ENCODE results near the gene ITIH1. TPM values are rescaled to one million over a fixed set of nuclear protein-coding genes. Genes with fewer than 3 reads are reported as not detected.
A peak's percentile ranks its signal among the peaks of the same experiment; 100 is the strongest.

ITIH1 gene
- total RNA-seq, 2 experiments from 2014 or later = not detected

GRCh38 chr3:52829906-52830463 is 52.6 kb downstream of the ITIH1 start:
- Mint-ChIP-seq H3K36me3 (no peaks in the 10 kb centered on the region), H3K27me3 (no peaks in the 10 kb centered on the region), H3K27ac (no peak overlapping the region), H3K9me3 (no peaks in the 10 kb centered on the region), H3K4me1 (ENCODE audit: low read depth) (no peaks in the 10 kb centered on the region), H3K4me3 (no peak overlapping the region)
- POLR2A ChIA-PET = no interaction called here
- no peak for DNase-seq
- intact Hi-C loops (cut with micrococcal nuclease) = no loop called here
- CTCF ChIA-PET = no interaction called here

DNA sequence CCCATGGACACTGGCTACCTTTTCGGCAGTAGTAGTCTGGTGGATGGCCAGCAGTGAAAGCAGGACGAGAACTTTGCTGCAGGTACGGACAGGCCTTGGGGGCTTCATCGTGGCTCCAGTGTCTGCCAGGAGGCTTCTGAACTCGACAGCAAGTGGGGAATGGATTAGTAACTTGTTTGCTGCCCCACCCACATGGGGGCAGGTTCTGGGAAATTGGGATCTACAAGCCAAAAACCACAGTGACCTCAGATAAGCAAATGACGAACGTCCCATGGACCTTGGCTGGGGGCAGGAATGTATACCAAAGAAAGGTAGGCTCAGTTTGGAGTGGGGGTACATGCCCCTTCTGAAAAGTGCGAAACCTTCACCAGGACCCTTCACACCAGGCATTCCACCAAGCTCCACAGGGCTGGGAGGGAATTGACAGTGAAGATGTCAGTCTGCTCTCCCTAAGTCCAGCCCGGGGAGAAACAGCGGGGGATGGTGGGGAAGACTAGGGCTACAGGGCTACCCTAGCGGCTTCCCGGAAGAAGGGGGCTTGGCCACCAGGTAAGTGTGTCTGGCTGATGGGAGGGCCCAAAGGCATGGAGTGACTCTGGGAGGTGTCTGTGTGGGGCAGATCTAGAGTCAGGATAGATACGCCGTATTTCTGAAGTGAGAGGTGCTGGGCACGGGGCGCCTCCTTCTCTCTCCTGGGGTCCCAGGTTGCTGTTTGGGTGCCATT is 53.3 kb downstream of the ITIH1 start, which contains the start of gene ITIH4:
Gene ITIH4, minus strand, starts transcription at position 138 of the 724 bp plus-strand sequence. Its CDS starts 30 bp downstream, at position 108.
- Mint-ChIP-seq H3K27me3 (no peaks in the 10 kb centered on the region), H3K9me3 (no peaks in the 10 kb centered on the region), H3K4me1 (ENCODE audit: low read depth) (no peaks in the 10 kb centered on the region), H3K27ac (no peak within 1 kb of the TSS), H3K36me3 (no peaks in the 10 kb centered on the region), H3K4me3 (no peak within 1 kb of the TSS)
- no peak for DNase-seq
- intact Hi-C loops (cut with micrococcal nuclease) = no loop called here
- POLR2A ChIA-PET = interaction anchor here (0.5 kb wide), 1 partner anchor 151 kb away, joined by 3 read pairs; no protein-coding TSS in a partner anchor
- CTCF ChIA-PET = no interaction called here

DNA sequence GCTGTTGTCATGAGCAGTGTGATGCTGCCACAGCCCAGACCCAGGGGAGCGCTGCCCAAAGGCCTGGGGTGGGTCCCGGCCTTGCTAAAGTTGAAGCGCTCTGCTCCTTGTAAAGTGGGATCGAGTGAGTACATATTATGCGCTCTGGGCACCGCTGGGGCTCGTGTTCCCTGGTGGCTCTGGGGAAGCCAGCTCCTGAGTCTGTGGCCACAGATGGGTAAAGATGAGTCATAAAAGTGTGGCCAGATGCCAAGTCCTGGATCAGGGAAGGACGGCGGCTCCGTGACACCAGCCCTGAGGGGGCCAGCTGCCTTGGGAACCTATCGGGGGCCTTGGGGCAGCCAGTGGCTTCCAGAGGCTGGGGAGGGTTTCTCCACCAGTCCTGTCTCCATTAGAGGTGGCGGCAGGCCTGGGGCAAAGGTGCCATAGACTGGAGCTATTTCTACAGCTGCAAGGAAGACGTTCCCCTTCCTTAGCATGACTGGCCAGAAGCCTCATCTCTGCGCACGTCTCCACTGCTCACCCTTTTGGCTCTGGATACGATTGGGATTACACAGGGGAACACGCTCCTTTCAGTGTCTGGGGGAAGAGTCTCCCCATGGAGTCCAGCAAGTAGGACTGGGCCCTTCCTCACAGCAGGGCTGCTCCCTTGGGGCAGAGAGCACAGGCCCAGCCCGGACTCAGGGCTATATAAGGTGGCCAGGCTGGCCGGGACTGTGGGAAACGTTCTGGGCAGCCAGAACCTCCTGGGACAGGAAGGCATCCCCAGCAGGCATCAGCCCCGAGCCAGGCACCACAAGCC is 54.3 kb downstream of the ITIH1 start:
- POLR2A ChIA-PET = no interaction called here
- Mint-ChIP-seq H3K36me3 (no peaks in the 10 kb centered on the region), H3K27me3 (no peaks in the 10 kb centered on the region), H3K27ac (no peak overlapping the region), H3K4me1 (ENCODE audit: low read depth) (no peaks in the 10 kb centered on the region), H3K4me3 (no peak overlapping the region), H3K9me3 (no peaks in the 10 kb centered on the region)
- intact Hi-C loops (cut with micrococcal nuclease) = no loop called here
- no peak for DNase-seq
- CTCF ChIA-PET = no interaction called here

- H3K27ac Mint-ChIP-seq = no peak overlapping the region
- H3K27me3 Mint-ChIP-seq = no peaks in the 10 kb centered on the region
- H3K36me3 Mint-ChIP-seq = no peaks in the 10 kb centered on the region
- no peak overlapping the region for H3K4me3 Mint-ChIP-seq
- intact Hi-C loops (cut with micrococcal nuclease) = no loop called here
- no peaks in the 10 kb centered on the region for H3K9me3 Mint-ChIP-seq
- POLR2A ChIA-PET = interaction anchor here (0.6 kb wide), 1 partner anchor 356 kb away, joined by 3 read pairs; no protein-coding TSS in a partner anchor
- DNase-seq = no peak
- CTCF ChIA-PET = no interaction called here
- peaks cover 10% of the 10 kb centered on the region for H3K4me1 Mint-ChIP-seq (ENCODE audit: low read depth)
Measured at GRCh38 chr3:52833202-52833601, 55.8 kb downstream of the ITIH1 start.

- Mint-ChIP-seq H3K9me3 (no peaks in the 10 kb centered on the region), H3K27ac (no peak within 1 kb of the TSS), H3K27me3 (no peaks in the 10 kb centered on the region), H3K36me3 (no peaks in the 10 kb centered on the region), H3K4me1 (ENCODE audit: low read depth) (peaks cover 24% of the 10 kb centered on the region), H3K4me3 (no peak within 1 kb of the TSS)
- CTCF ChIA-PET = interaction anchor here (0.8 kb wide), 1 partner anchor 14 kb away, joined by 3 read pairs; no protein-coding TSS in a partner anchor
- POLR2A ChIA-PET = no interaction called here
- no peak for DNase-seq
- intact Hi-C loops (cut with micrococcal nuclease) = no loop called here
Measured at GRCh38 chr3:52834871-52835501, 57.6 kb downstream of the ITIH1 start, which contains the start of gene MUSTN1. MUSTN1 (minus strand) TSS chr3:52835019; CDS start chr3:52834948, 71 bp downstream.

GRCh38 chr3:52835766-52836470 is 58.5 kb downstream of the ITIH1 start:
- no peak for DNase-seq
- peaks cover 4% of the 10 kb centered on the region for H3K36me3 Mint-ChIP-seq
- H3K9me3 Mint-ChIP-seq = no peaks in the 10 kb centered on the region
- no peak overlapping the region for H3K4me3 Mint-ChIP-seq
- POLR2A ChIA-PET = no interaction called here
- H3K27me3 Mint-ChIP-seq = no peaks in the 10 kb centered on the region
- CTCF ChIA-PET = no interaction called here
- H3K4me1 Mint-ChIP-seq (ENCODE audit: low read depth) = peaks cover 24% of the 10 kb centered on the region
- H3K27ac Mint-ChIP-seq = no peak overlapping the region
- intact Hi-C loops (cut with micrococcal nuclease) = no loop called here

DNA sequence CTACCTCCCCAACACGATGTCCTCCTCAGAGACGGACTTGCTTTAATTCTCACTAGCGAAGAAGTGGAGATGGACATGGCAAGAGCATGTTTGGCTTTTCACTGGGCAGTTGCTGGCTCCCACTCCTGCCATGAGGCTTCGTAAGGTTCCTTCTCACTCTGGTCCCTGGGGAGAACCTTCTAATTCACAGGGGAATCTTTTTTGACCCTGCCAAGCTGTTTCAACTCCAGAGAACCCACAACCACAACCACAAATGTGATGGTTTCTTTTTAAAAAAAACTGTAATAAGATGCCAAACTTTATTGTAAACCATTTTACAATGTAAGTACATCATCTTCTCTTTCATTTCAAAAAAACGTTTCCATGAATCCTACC is 59.1 kb downstream of the ITIH1 start:
- Mint-ChIP-seq H3K36me3 (peaks cover 4% of the 10 kb centered on the region), H3K27ac (no peak overlapping the region), H3K4me1 (ENCODE audit: low read depth) (peaks cover 24% of the 10 kb centered on the region), H3K4me3 (no peak overlapping the region), H3K9me3 (no peaks in the 10 kb centered on the region), H3K27me3 (no peaks in the 10 kb centered on the region)
- intact Hi-C loops (cut with micrococcal nuclease) = no loop called here
- DNase-seq = no peak
- CTCF ChIA-PET = interaction anchor here (0.8 to 1.3 kb wide), 3 partner anchors 9 to 359 kb away, joined by 3 to 6 read pairs (median 3); no protein-coding TSS in a partner anchor
- POLR2A ChIA-PET = no interaction called here

- Mint-ChIP-seq H3K27me3 (no peaks in the 10 kb centered on the region), H3K9me3 (no peaks in the 10 kb centered on the region), H3K4me1 (ENCODE audit: low read depth) (peaks cover 24% of the 10 kb centered on the region), H3K4me3 (no peak overlapping the region), H3K27ac (no peak overlapping the region), H3K36me3 (peaks cover 4% of the 10 kb centered on the region)
- POLR2A ChIA-PET = no interaction called here
- DNase-seq = no peak
- CTCF ChIA-PET = interaction anchor here (0.8 to 2.7 kb wide), 4 partner anchors 9 to 358 kb away, joined by 3 to 12 read pairs (median 4); no protein-coding TSS in a partner anchor
- intact Hi-C loops (cut with micrococcal nuclease) = no loop called here
Measured at GRCh38 chr3:52836986-52837385, 59.6 kb downstream of the ITIH1 start.

DNA sequence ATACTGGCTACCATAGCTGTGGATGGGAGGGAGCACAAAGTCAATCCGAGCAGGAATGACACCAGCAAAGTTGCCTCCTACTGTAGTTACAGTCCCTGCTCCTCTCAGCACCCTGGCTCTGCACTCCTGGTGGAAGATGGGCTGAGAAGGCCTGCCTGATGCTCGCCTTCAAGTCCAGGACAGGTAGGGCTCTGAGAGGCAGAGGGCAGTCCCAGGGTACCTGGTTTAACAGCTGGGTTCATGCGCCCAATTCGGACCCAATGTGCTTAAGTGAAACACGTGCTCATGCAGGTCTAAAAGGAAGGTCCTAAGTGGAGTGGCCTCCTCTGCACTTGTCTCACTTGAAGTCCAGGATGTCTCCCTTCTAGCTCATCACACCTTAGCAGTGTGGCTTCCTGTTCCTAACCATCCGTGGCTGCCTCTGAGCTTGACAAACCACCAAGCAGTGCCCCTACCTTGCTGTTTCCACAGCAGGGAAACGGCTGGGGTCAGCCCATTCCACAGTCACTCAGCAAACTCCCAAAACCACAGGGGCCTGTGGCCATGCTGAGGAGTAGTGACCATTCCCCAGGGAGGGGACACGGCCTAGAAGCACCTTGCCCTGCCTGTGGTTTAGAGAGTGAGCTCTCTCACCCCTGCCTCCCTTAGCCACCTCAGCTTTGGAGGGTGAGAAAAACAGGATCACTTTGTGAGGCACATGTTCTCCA is 61.3 kb downstream of the ITIH1 start:
- ChIA-PET CTCF (interaction anchor here (2.7 kb wide), 1 partner anchor 18 kb away, joined by 12 read pairs; no protein-coding TSS in a partner anchor), POLR2A (interaction anchor here (0.9 kb wide), 1 partner anchor 47 kb away, joined by 3 read pairs; no protein-coding TSS in a partner anchor)
- no peak overlapping the region for H3K4me3 Mint-ChIP-seq
- H3K36me3 Mint-ChIP-seq = peaks cover 4% of the 10 kb centered on the region
- H3K4me1 Mint-ChIP-seq (ENCODE audit: low read depth) = peaks cover 24% of the 10 kb centered on the region
- intact Hi-C loops (cut with micrococcal nuclease) = no loop called here
- peak; percentile 30 for DNase-seq
- no peaks in the 10 kb centered on the region for H3K9me3 Mint-ChIP-seq
- H3K27me3 Mint-ChIP-seq = no peaks in the 10 kb centered on the region
- no peak overlapping the region for H3K27ac Mint-ChIP-seq

DNA sequence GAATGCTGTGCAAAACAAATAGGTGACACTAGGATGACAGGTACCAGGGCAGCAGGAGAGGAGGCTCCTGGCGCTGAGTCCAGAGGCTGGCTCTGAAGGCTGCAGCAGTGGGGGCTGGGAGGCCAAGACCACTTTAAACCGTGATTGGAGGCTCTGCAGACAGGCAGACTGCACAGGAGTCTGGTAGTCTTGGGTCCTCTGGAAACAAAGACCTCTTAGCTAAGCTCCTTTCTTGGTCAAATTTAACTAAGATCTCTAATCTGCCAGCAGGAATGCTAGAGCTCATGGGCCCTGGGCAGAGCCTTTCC is 61.8 kb downstream of the ITIH1 start:
- ChIA-PET POLR2A (no interaction called here), CTCF (interaction anchor here (0.6 to 2.7 kb wide), 2 partner anchors 18 to 54 kb away, joined by 4 to 12 read pairs; no protein-coding TSS in a partner anchor)
- Mint-ChIP-seq H3K27ac (no peak overlapping the region), H3K4me1 (ENCODE audit: low read depth) (peaks cover 24% of the 10 kb centered on the region), H3K27me3 (no peaks in the 10 kb centered on the region), H3K36me3 (peaks cover 4% of the 10 kb centered on the region), H3K4me3 (no peak overlapping the region), H3K9me3 (no peaks in the 10 kb centered on the region)
- intact Hi-C loops (cut with micrococcal nuclease) = no loop called here
- no peak for DNase-seq

DNA sequence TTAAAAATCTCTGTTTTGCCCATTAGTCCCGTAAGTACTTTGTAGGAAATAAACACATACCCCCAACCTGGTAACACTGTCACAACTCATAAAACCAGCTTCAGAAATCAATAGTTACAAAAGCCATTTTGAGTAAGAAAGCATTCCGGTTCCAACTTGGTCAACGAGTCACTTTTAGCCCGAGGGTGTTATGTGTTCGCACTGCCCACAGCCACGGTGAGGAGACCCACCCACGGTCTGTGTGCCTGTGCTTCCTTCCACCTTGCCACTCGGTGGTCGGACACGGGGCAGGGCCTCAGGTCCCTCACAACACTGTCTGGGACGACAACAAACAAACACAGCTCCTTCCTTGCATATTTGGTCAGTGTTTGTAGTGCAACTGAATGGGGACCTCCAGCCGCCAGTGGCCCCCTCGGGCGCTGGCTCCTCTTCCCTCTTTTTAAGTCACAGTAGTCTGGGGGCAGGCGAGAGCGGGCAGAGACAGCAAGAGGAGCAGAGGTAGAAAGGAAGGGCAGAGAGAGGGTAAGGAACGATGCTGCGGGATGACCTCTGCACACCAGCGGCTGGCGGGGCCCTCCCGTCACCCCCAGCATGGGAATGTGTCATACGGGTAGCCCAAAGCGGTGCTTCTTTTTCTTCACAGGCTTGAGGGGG is 62.6 kb downstream of the ITIH1 start:
- H3K4me3 Mint-ChIP-seq = no peak overlapping the region
- intact Hi-C loops (cut with micrococcal nuclease) = no loop called here
- POLR2A ChIA-PET = no interaction called here

More for the DNA sequence above, 62.6 kb downstream of the ITIH1 start:
- H3K27ac Mint-ChIP-seq = no peak overlapping the region
- H3K27me3 Mint-ChIP-seq = no peaks in the 10 kb centered on the region
- H3K9me3 Mint-ChIP-seq = no peaks in the 10 kb centered on the region
- H3K4me1 Mint-ChIP-seq (ENCODE audit: low read depth) = peaks cover 24% of the 10 kb centered on the region
- CTCF ChIA-PET = interaction anchor here (0.6 kb wide), 1 partner anchor 53 kb away, joined by 4 read pairs; no protein-coding TSS in a partner anchor
- H3K36me3 Mint-ChIP-seq = peaks cover 4% of the 10 kb centered on the region
- no peak for DNase-seq

All from activated CD4-positive, alpha-beta memory T cell treated with anti-CD3 and anti-CD28 coated beads for 36 hours (primary cell).